Central memory CD8-positive, alpha-beta T cell (primary cell): ENCODE data around the gene TBC1D25.
"Not testable (repeated sequence)": the region's sequence is repeated elsewhere in the genome, so short reads cannot be mapped to it uniquely, and the experiment has no call there.

Experiments used
- ATAC-seq: fragments of 150-1000 bp; cut with Tn5 transposase; replicated peaks from 2 replicates; pipeline ENCODE4 v1.10.0; 2022; ENCODE audit warnings: mild to moderate bottlenecking, moderate FRiP score, moderate number of reproducible peaks; ENCODE audit not compliant: poor library complexity, severe bottlenecking; ENCODE audit errors: extremely low read depth
- DNase-seq, 2 donors: peaks; one replicate each; pipeline ENCODE4 v3.0.0; 2021; ENCODE audit warnings: low spot score in 2 of 2
- H3K27ac Mint-ChIP-seq: one replicate; pipeline ENCODE4 v1.8.0; 2022; ENCODE audit warnings: low read depth, mild to moderate bottlenecking, moderate library complexity, mixed read lengths
- H3K27me3 Mint-ChIP-seq: one replicate; pipeline ENCODE4 v1.8.0; 2022; ENCODE audit warnings: mixed read lengths
- H3K36me3 Mint-ChIP-seq: one replicate; pipeline ENCODE4 v1.8.0; 2022; ENCODE audit warnings: mild to moderate bottlenecking, moderate library complexity, mixed read lengths; ENCODE audit not compliant: insufficient read depth
- H3K4me1 Mint-ChIP-seq: one replicate; pipeline ENCODE4 v1.8.0; 2022; ENCODE audit warnings: mixed read lengths
- H3K4me3 Mint-ChIP-seq: one replicate; pipeline ENCODE4 v1.8.0; 2022; ENCODE audit warnings: mild to moderate bottlenecking, moderate library complexity, mixed read lengths
- H3K9me3 Mint-ChIP-seq: one replicate; pipeline ENCODE4 v1.8.0; 2022; ENCODE audit warnings: mixed read lengths

The TBC1D25 gene

GRCh38 chrX:48508400-48509244 is 30.9 kb upstream of the TBC1D25 start, which contains the start of gene PORCN:
PORCN (plus strand) TSS chrX:48508992; CDS start chrX:48509821, 829 bp downstream.
- no peaks in the 10 kb centered on the region for H3K9me3 Mint-ChIP-seq
- peak within 1 kb of the TSS; percentile 90 for H3K27ac Mint-ChIP-seq
- peaks cover 17% of the 10 kb centered on the region for H3K36me3 Mint-ChIP-seq
- DNase-seq (peak; percentile 42 to 50), ATAC-seq (peak; percentile 86)
- no peaks in the 10 kb centered on the region for H3K27me3 Mint-ChIP-seq
- H3K4me1 Mint-ChIP-seq, result peaks cover 22% of the 10 kb centered on the region
- H3K4me3 Mint-ChIP-seq, result peak within 1 kb of the TSS; percentile 94

GRCh38 chrX:48509245-48509590 is 30.3 kb upstream of the TBC1D25 start:
- DNase-seq, result no peak
- ATAC-seq, result peak; percentile 26
- Mint-ChIP-seq H3K27me3 (no peaks in the 10 kb centered on the region), H3K4me1 (peaks cover 22% of the 10 kb centered on the region), H3K27ac (peak overlapping the region; percentile 90), H3K9me3 (no peaks in the 10 kb centered on the region), H3K36me3 (peaks cover 18% of the 10 kb centered on the region), H3K4me3 (peak overlapping the region; percentile 94)

GRCh38 chrX:48509619-48510018 is 29.9 kb upstream of the TBC1D25 start:
- H3K4me1 Mint-ChIP-seq, result peaks cover 22% of the 10 kb centered on the region

GRCh38 chrX:48511560-48511959 is 28.0 kb upstream of the TBC1D25 start:
- DNase-seq (no peak), ATAC-seq (no peak)
- Mint-ChIP-seq H3K9me3 (no peaks in the 10 kb centered on the region), H3K4me1 (peaks cover 31% of the 10 kb centered on the region), H3K27ac (peak overlapping the region; percentile 90), H3K27me3 (no peaks in the 10 kb centered on the region), H3K4me3 (no peak overlapping the region), H3K36me3 (peaks cover 23% of the 10 kb centered on the region)

More at GRCh38 chrX:48509619-48510018, 29.9 kb upstream of the TBC1D25 start:
- no peak for DNase-seq
- no peaks in the 10 kb centered on the region for H3K9me3 Mint-ChIP-seq
- peak overlapping the region; percentile 90 for H3K27ac Mint-ChIP-seq
- H3K4me3 Mint-ChIP-seq, result peak overlapping the region; percentile 94
- peaks cover 18% of the 10 kb centered on the region for H3K36me3 Mint-ChIP-seq
- ATAC-seq, result no peak
- no peaks in the 10 kb centered on the region for H3K27me3 Mint-ChIP-seq

- Mint-ChIP-seq H3K4me3 (no peak overlapping the region), H3K27me3 (no peaks in the 10 kb centered on the region), H3K27ac (no peak overlapping the region), H3K9me3 (no peaks in the 10 kb centered on the region), H3K4me1 (peaks cover 37% of the 10 kb centered on the region), H3K36me3 (peaks cover 25% of the 10 kb centered on the region)
- ATAC-seq (no peak), DNase-seq (no peak)
Measured at GRCh38 chrX:48512371-48512935, 27.1 kb upstream of the TBC1D25 start.

- Mint-ChIP-seq H3K4me1 (peaks cover 37% of the 10 kb centered on the region), H3K9me3 (no peaks in the 10 kb centered on the region), H3K27ac (no peak overlapping the region), H3K36me3 (peaks cover 22% of the 10 kb centered on the region), H3K4me3 (no peak overlapping the region), H3K27me3 (no peaks in the 10 kb centered on the region)
- no peak for DNase-seq
- ATAC-seq, result no peak
Measured at GRCh38 chrX:48513670-48514069, 25.8 kb upstream of the TBC1D25 start.

GRCh38 chrX:48514126-48514806 is 25.2 kb upstream of the TBC1D25 start:
- H3K9me3 Mint-ChIP-seq, result no peaks in the 10 kb centered on the region
- H3K4me1 Mint-ChIP-seq, result peaks cover 34% of the 10 kb centered on the region
- DNase-seq (no peak), ATAC-seq (no peak)
- H3K27me3 Mint-ChIP-seq, result no peaks in the 10 kb centered on the region
- peaks cover 19% of the 10 kb centered on the region for H3K36me3 Mint-ChIP-seq
- H3K27ac Mint-ChIP-seq, result no peak overlapping the region
- no peak overlapping the region for H3K4me3 Mint-ChIP-seq

- Mint-ChIP-seq H3K4me3 (no peak overlapping the region), H3K4me1 (peaks cover 27% of the 10 kb centered on the region), H3K27me3 (no peaks in the 10 kb centered on the region), H3K9me3 (no peaks in the 10 kb centered on the region), H3K27ac (no peak overlapping the region), H3K36me3 (peaks cover 16% of the 10 kb centered on the region)
- DNase-seq, result no peak
- ATAC-seq, result no peak
Measured at GRCh38 chrX:48514868-48515460, 24.6 kb upstream of the TBC1D25 start.

- Mint-ChIP-seq H3K9me3 (no peaks in the 10 kb centered on the region), H3K4me3 (no peak overlapping the region), H3K4me1 (peaks cover 29% of the 10 kb centered on the region), H3K27ac (no peak overlapping the region), H3K27me3 (no peaks in the 10 kb centered on the region), H3K36me3 (peaks cover 15% of the 10 kb centered on the region)
- ATAC-seq (no peak), DNase-seq (no peak)
Measured at GRCh38 chrX:48515842-48516241, 23.7 kb upstream of the TBC1D25 start.

GRCh38 chrX:48516285-48516684 is 23.2 kb upstream of the TBC1D25 start:
- H3K9me3 Mint-ChIP-seq, result no peaks in the 10 kb centered on the region
- H3K4me3 Mint-ChIP-seq, result no peak overlapping the region
- H3K27me3 Mint-ChIP-seq, result no peaks in the 10 kb centered on the region
- peaks cover 15% of the 10 kb centered on the region for H3K36me3 Mint-ChIP-seq
- DNase-seq, result no peak
- ATAC-seq, result no peak
- H3K27ac Mint-ChIP-seq, result no peak overlapping the region
- H3K4me1 Mint-ChIP-seq, result peaks cover 29% of the 10 kb centered on the region

GRCh38 chrX:48516987-48517386 is 22.5 kb upstream of the TBC1D25 start:
- ATAC-seq (no peak), DNase-seq (no peak)
- H3K9me3 Mint-ChIP-seq, result no peaks in the 10 kb centered on the region
- no peaks in the 10 kb centered on the region for H3K27me3 Mint-ChIP-seq
- H3K4me3 Mint-ChIP-seq, result no peak overlapping the region
- H3K36me3 Mint-ChIP-seq, result peaks cover 19% of the 10 kb centered on the region
- H3K27ac Mint-ChIP-seq, result no peak overlapping the region
- H3K4me1 Mint-ChIP-seq, result peaks cover 28% of the 10 kb centered on the region

- not testable (repeated sequence) for H3K27me3 Mint-ChIP-seq, H3K4me3 Mint-ChIP-seq, H3K27ac Mint-ChIP-seq, H3K9me3 Mint-ChIP-seq, ATAC-seq, DNase-seq
- peaks cover 19% of the 10 kb centered on the region for H3K36me3 Mint-ChIP-seq
- peaks cover 28% of the 10 kb centered on the region for H3K4me1 Mint-ChIP-seq
Measured at GRCh38 chrX:48519481-48519880, 20.0 kb upstream of the TBC1D25 start.
